DMS53 treated with DMSO at 0.1 percent for 48 hours (cell line): Measurements from ENCODE around the gene CLCN5.

Experiments
- DNase-seq: peaks from one replicate; lab custom pipeline; 2025; ENCODE audit not compliant: unreplicated experiment; lab: John Stamatoyannopoulos, UW

CLCN5 gene

GRCh38 chrX:49932791-49933190, 10.4 kb downstream of the CLCN5 start:
- DNase-seq: no peak

GRCh38 chrX:49934148-49934547, 11.8 kb downstream of the CLCN5 start:
- DNase-seq: no peak

- no peak for DNase-seq
These were observed 12.3 kb downstream of the CLCN5 start for GRCh38 chrX:49934729-49935128.

GRCh38 chrX:49947781-49948180, 25.4 kb downstream of the CLCN5 start:
- DNase-seq: no peak

GRCh38 chrX:49949961-49950360, 27.6 kb downstream of the CLCN5 start:
- no peak for DNase-seq

GRCh38 chrX:49951524-49952193, 29.3 kb downstream of the CLCN5 start:
- DNase-seq: no peak

GRCh38 chrX:49956313-49956712, 33.9 kb downstream of the CLCN5 start:
- DNase-seq: no peak

- DNase-seq: no peak
These were observed 36.5 kb downstream of the CLCN5 start for GRCh38 chrX:49958727-49959485.

GRCh38 chrX:49959602-49960001, 37.2 kb downstream of the CLCN5 start:
- DNase-seq: no peak

- DNase-seq: no peak
These were observed 37.7 kb downstream of the CLCN5 start for GRCh38 chrX:49960061-49960460.

- no peak for DNase-seq
These were observed 48.3 kb downstream of the CLCN5 start for GRCh38 chrX:49970674-49971073.

- DNase-seq: no peak
These were observed 50.0 kb downstream of the CLCN5 start for GRCh38 chrX:49972328-49972860.

GRCh38 chrX:49976682-49977197, 54.3 kb downstream of the CLCN5 start:
- DNase-seq: no peak

GRCh38 chrX:49977319-49978090, 55.1 kb downstream of the CLCN5 start:
- DNase-seq: no peak

- no peak for DNase-seq
These were observed 55.8 kb downstream of the CLCN5 start for GRCh38 chrX:49978176-49978575.

- DNase-seq: no peak
These were observed 63.7 kb downstream of the CLCN5 start for GRCh38 chrX:49986058-49986457.

GRCh38 chrX:49987651-49988050, 65.3 kb downstream of the CLCN5 start:
- no peak for DNase-seq

- no peak for DNase-seq
These were observed 65.7 kb downstream of the CLCN5 start for GRCh38 chrX:49988143-49988542.

- no peak for DNase-seq
These were observed 69.4 kb downstream of the CLCN5 start for GRCh38 chrX:49991758-49992157.

- no peak for DNase-seq
These were observed 70.5 kb downstream of the CLCN5 start for GRCh38 chrX:49992853-49993252.

GRCh38 chrX:49993661-49994060, 71.3 kb downstream of the CLCN5 start:
- DNase-seq: no peak
